CD14-positive monocyte (primary cell): ENCODE results near the gene KCNIP3. TPM values are rescaled to one million over a fixed set of nuclear protein-coding genes. Genes with fewer than 3 reads are reported as not detected.

ENCODE experiments used
- DNase-seq, 3 donors: peaks; one replicate each; pipeline ENCODE4 v3.0.0-alpha.2; 2011 to 2022
- H2AFZ ChIP-seq: 2 replicates; pipeline ENCODE4 v1.6.0; 2012; ENCODE audit warnings: mild to moderate bottlenecking, low read depth, low read length, inconsistent platforms; ENCODE audit not compliant: insufficient read depth, poor library complexity, severe bottlenecking
- H3K27ac ChIP-seq, 2 donors: 1 replicate in 1 of 2; 2 replicates in 1 of 2; pipeline ENCODE4 v1.5.1; 2012 to 2013; ENCODE audit warnings: low read length in 2 of 2, control low read depth in 1 of 2, inconsistent platforms in 1 of 2, low read depth in 1 of 2, mild to moderate bottlenecking in 1 of 2
- H3K27me3 ChIP-seq, 2 donors: one replicate each; pipeline versions ENCODE4 v1.6.0 to v1.6.1; 2011 to 2013; ENCODE audit warnings: low read length in 2 of 2; ENCODE audit not compliant: control insufficient read depth in 2 of 2, insufficient read depth in 2 of 2
- H3K36me3 ChIP-seq, 2 donors: replicated peaks in 1 of 2; 1 replicate in 1 of 2; 2 replicates in 1 of 2; pipeline versions ENCODE4 v1.5.1 to v1.6.1; 2012 to 2013; ENCODE audit warnings: low read length in 2 of 2, control low read depth in 1 of 2, inconsistent platforms in 1 of 2, mild to moderate bottlenecking in 1 of 2; ENCODE audit not compliant: insufficient read depth in 2 of 2, control insufficient read depth in 1 of 2
- H3K4me1 ChIP-seq, 2 donors: 1 replicate in 1 of 2; 2 replicates in 1 of 2; pipeline versions ENCODE4 v1.5.1 to v1.6.1; 2012 to 2013; ENCODE audit warnings: low read length in 2 of 2, control low read depth in 1 of 2, inconsistent platforms in 1 of 2, mild to moderate bottlenecking in 1 of 2, moderate library complexity in 1 of 2; ENCODE audit not compliant: insufficient read depth in 2 of 2, control insufficient read depth in 1 of 2
- H3K4me2 ChIP-seq: replicated peaks from 2 replicates; pipeline ENCODE3; 2012; ENCODE audit warnings: low read length, moderate library complexity, mild to moderate bottlenecking; ENCODE audit not compliant: poor library complexity, severe bottlenecking; ENCODE audit errors: extremely low read depth
- H3K4me3 ChIP-seq, 3 experiments: fragments of 200-600 bp in 1 of 3; sonication (generic) in 1 of 3; replicated peaks in 1 of 3; 1 replicate in 2 of 3; 2 replicates in 1 of 3; pipeline ENCODE4 v1.5.1; 2011 to 2013; ENCODE audit warnings: low read length in 3 of 3, mild to moderate bottlenecking in 3 of 3, control low read depth in 2 of 3, low read depth in 2 of 3, inconsistent platforms in 1 of 3, moderate library complexity in 1 of 3
- H3K79me2 ChIP-seq: 2 replicates; pipeline ENCODE4 v1.6.0; 2012; ENCODE audit warnings: mild to moderate bottlenecking, control low read depth, inconsistent platforms, low read length, moderate library complexity; ENCODE audit not compliant: insufficient read depth
- H3K9ac ChIP-seq: 2 replicates; pipeline ENCODE4 v1.6.0; 2017; ENCODE audit warnings: low read length, mild to moderate bottlenecking; ENCODE audit not compliant: insufficient read depth, poor library complexity, severe bottlenecking
- H3K9me3 ChIP-seq, 2 donors: replicated peaks in 1 of 2; 1 replicate in 1 of 2; 2 replicates in 1 of 2; pipeline versions ENCODE4 v1.5.1 to v1.6.1; 2012 to 2013; ENCODE audit warnings: low read length in 2 of 2, control low read depth in 1 of 2; ENCODE audit not compliant: control insufficient read depth in 1 of 2, insufficient read depth in 1 of 2
- H4K20me1 ChIP-seq: 2 replicates; pipeline ENCODE4 v1.6.0; 2012; ENCODE audit warnings: mild to moderate bottlenecking, low read length, control low read depth, moderate library complexity; ENCODE audit not compliant: insufficient read depth
- H3K27ac Mint-ChIP-seq, 7 donors: one replicate each; pipeline ENCODE4 v1.8.0; 2020; ENCODE audit warnings: mild to moderate bottlenecking in 7 of 7, mixed read lengths in 7 of 7, moderate library complexity in 6 of 7, inconsistent platforms in 2 of 7
- H3K27me3 Mint-ChIP-seq, 3 donors: one replicate each; pipeline ENCODE4 v1.8.0; 2021 to 2022; ENCODE audit warnings: low read depth in 3 of 3, mild to moderate bottlenecking in 3 of 3, mixed read lengths in 3 of 3, moderate library complexity in 3 of 3, inconsistent platforms in 1 of 3
- H3K36me3 Mint-ChIP-seq, 2 donors: one replicate each; pipeline ENCODE4 v1.8.0; 2020; ENCODE audit warnings: mixed read lengths in 2 of 2, inconsistent platforms in 1 of 2, mild to moderate bottlenecking in 1 of 2
- H3K4me1 Mint-ChIP-seq: one replicate; pipeline ENCODE4 v1.8.0; 2020; ENCODE audit warnings: mild to moderate bottlenecking, mixed read lengths
- H3K4me3 Mint-ChIP-seq, 2 donors: one replicate each; pipeline ENCODE4 v1.8.0; 2020; ENCODE audit warnings: mild to moderate bottlenecking in 2 of 2, mixed read lengths in 2 of 2, moderate library complexity in 1 of 2
- H3K9me3 Mint-ChIP-seq, 7 donors: one replicate each; pipeline ENCODE4 v1.8.0; 2020 to 2022; ENCODE audit warnings: mixed read lengths in 7 of 7, mild to moderate bottlenecking in 6 of 7, moderate library complexity in 6 of 7, inconsistent platforms in 2 of 7
- WGBS: methylation state at CpG from one replicate; pipeline ENCODE4 v1.1.5; 2013; ENCODE audit warnings: missing lambda C conversion rate; ENCODE audit not compliant: insufficient coverage; 5-methylcytosine and 5-hydroxymethylcytosine counted together
- intact Hi-C, 2 donors: fragments of 100-400 bp; cut with micrococcal nuclease; formaldehyde crosslinking; loops; one replicate each; pipeline versions ENCODE4 v1.15.0 to v1.15.1; 2023
- polyA plus RNA-seq, 3 donors: library from polyadenylated mRNA; depleted of rRNA in 1 of 3; unstranded in 2 of 3; stranded (reverse) in 1 of 3; fragments of 300-500 nt in 2 of 3; fragments of >200 nt in 1 of 3; fragmentation: Illumina TruSeq in 2 of 3; gene quantifications; 1 replicate in 2 of 3; 2 replicates in 1 of 3; pipeline ENCODE4 v1.2.3, GENCODE V29; 2012 to 2021
- TF ChIP-seq, protein P1 (sequence below): fragments of 200-600 bp; IDR thresholded peaks from one replicate; pipeline ENCODE4 v1.8.0; 2022; ENCODE audit warnings: antibody characterized with exemption, mild to moderate bottlenecking

The KCNIP3 gene
- polyA plus RNA-seq, 3 donors = not detected

DNA sequence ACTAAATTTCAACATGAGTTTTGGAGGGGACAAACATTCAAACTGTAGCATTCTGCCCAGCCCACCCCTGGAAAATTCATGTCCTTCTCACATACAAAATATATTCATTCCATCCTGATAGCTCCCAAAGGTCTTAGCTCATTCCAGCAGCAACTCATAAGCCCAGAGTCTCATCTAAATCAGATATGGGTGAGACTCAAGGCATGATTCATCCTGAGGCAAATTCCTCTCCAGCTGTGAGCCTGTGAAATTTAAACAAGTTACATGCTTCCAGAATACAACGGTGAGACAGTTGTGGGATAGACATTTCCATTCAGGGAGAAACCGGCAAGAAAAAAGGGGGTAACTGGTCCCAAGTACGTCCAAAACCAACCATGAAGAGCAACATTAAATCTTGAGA, 61.9 kb downstream of the KCNIP3 start:
- Histone ChIP-seq H3K9me3 (peaks cover 0 to 5% of the 10 kb centered on the region in 2 donors), H3K9ac (no peak overlapping the region), H4K20me1 (no peaks in the 10 kb centered on the region), H3K4me3 (no peak overlapping the region), H3K27ac (no peak overlapping the region), H2AFZ (no peak overlapping the region), H3K4me2 (no peak overlapping the region), H3K4me1 (no peaks in the 10 kb centered on the region), H3K79me2 (no peaks in the 10 kb centered on the region), H3K27me3 (no peaks in the 10 kb centered on the region), H3K36me3 (no peaks in the 10 kb centered on the region)
- Mint-ChIP-seq H3K36me3 (no peaks in the 10 kb centered on the region), H3K4me3 (no peak overlapping the region), H3K9me3 (peaks cover 0 to 10% (median 2%) of the 10 kb centered on the region in 7 donors), H3K27ac (no peak overlapping the region), H3K4me1 (no peaks in the 10 kb centered on the region), H3K27me3 (peaks cover 2 to 9% (median 5%) of the 10 kb centered on the region in 3 donors)
- TF ChIP-seq, protein P1, sequence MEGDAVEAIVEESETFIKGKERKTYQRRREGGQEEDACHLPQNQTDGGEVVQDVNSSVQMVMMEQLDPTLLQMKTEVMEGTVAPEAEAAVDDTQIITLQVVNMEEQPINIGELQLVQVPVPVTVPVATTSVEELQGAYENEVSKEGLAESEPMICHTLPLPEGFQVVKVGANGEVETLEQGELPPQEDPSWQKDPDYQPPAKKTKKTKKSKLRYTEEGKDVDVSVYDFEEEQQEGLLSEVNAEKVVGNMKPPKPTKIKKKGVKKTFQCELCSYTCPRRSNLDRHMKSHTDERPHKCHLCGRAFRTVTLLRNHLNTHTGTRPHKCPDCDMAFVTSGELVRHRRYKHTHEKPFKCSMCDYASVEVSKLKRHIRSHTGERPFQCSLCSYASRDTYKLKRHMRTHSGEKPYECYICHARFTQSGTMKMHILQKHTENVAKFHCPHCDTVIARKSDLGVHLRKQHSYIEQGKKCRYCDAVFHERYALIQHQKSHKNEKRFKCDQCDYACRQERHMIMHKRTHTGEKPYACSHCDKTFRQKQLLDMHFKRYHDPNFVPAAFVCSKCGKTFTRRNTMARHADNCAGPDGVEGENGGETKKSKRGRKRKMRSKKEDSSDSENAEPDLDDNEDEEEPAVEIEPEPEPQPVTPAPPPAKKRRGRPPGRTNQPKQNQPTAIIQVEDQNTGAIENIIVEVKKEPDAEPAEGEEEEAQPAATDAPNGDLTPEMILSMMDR = no peak
- DNase-seq = no peak
- 100% methylated on average over 1 of the region's 3 CpGs for WGBS
- intact Hi-C loops = no loop called here

DNA sequence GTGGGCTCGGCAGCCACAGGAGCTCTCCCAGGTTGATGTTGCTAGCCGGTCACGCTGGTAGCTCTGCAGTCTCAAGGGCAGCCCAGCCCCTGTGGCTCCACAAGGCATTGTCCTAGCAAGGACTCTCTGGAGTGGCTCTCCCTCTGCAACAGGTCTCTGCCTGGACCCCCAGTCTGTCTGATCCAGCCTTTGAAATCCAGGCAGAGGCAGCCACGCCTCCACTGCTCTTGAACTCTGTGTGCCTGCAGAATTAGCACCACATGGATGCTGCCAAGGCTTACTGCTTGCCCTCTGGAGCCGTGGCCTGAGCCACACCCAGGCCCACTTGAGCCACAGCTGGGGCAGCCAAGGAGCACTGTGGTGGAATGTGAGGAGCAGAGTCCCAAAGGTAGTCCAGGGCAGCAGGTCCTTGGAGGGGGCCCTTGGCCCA, 62.4 kb downstream of the KCNIP3 start:
- Histone ChIP-seq H3K9ac (no peak overlapping the region), H3K9me3 (peaks cover 0 to 5% of the 10 kb centered on the region in 2 donors), H3K27ac (no peak overlapping the region), H2AFZ (no peak overlapping the region), H3K4me3 (no peak overlapping the region), H3K79me2 (no peaks in the 10 kb centered on the region), H3K27me3 (no peaks in the 10 kb centered on the region), H3K36me3 (no peaks in the 10 kb centered on the region), H4K20me1 (no peaks in the 10 kb centered on the region), H3K4me1 (no peaks in the 10 kb centered on the region), H3K4me2 (no peak overlapping the region)
- Mint-ChIP-seq H3K27me3 (peaks cover 2 to 9% (median 5%) of the 10 kb centered on the region in 3 donors), H3K4me1 (no peaks in the 10 kb centered on the region), H3K27ac (no peak overlapping the region), H3K9me3 (peaks cover 0 to 10% (median 2%) of the 10 kb centered on the region in 7 donors), H3K4me3 (no peak overlapping the region), H3K36me3 (no peaks in the 10 kb centered on the region)
- intact Hi-C loops = no loop called here
- TF ChIP-seq, protein P1 = no peak
- WGBS = 85% methylated on average over 4 of the region's 5 CpGs
- DNase-seq = no peak
